HEK293 (cell line): ENCODE measurements around the gene CFAP410.

Experiments
- TCF7L2 ChIP-seq: IDR thresholded peaks from 2 replicates; pipeline ENCODE4 v1.6.1; 2011; ENCODE audit warnings: low read depth, mild to moderate bottlenecking, inconsistent platforms, low read length, moderate library complexity, borderline replicate concordance
- ZNF830 ChIP-seq: fragments of 450-650 bp; IDR thresholded peaks from 2 replicates; pipeline ENCODE4 v1.5.0; 2018; ENCODE audit warnings: missing biosample characterization, missing genetic modification characterization, low read depth, mild to moderate bottlenecking, moderate library complexity
- TF ChIP-seq, protein P1 (sequence below): fragments of 450-650 bp; formaldehyde crosslinking; IDR thresholded peaks from 2 replicates; pipeline ENCODE4 v1.5.1; 2016; ENCODE audit warnings: missing biosample characterization, missing genetic modification characterization, borderline replicate concordance
- TF ChIP-seq, protein P2 (sequence below): fragments of 450-650 bp; formaldehyde crosslinking; IDR thresholded peaks from 2 replicates; pipeline ENCODE4 v1.5.1; 2016; ENCODE audit warnings: missing biosample characterization, missing genetic modification characterization

DNA sequence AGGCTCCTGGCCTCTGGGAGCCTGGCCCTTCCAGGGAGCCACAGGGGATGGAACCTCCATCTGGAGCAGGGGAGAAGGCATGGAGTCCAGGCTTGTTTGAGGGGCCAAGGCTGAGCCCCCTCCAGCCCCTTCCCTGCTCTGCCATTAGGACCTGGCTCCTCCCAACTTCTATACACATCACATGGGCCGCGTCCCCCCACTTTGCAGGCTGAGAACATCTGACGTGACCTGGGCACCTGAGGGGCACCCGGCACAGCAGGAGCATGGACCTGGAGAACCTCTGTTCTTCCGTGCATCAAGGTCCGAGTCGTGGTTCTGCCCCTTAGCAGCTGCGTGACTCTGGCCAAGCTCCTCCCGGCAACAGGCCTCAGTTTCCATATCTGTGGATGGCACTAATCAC, 57.4 kb downstream of the CFAP410 start:
- TF ChIP-seq, protein P1, sequence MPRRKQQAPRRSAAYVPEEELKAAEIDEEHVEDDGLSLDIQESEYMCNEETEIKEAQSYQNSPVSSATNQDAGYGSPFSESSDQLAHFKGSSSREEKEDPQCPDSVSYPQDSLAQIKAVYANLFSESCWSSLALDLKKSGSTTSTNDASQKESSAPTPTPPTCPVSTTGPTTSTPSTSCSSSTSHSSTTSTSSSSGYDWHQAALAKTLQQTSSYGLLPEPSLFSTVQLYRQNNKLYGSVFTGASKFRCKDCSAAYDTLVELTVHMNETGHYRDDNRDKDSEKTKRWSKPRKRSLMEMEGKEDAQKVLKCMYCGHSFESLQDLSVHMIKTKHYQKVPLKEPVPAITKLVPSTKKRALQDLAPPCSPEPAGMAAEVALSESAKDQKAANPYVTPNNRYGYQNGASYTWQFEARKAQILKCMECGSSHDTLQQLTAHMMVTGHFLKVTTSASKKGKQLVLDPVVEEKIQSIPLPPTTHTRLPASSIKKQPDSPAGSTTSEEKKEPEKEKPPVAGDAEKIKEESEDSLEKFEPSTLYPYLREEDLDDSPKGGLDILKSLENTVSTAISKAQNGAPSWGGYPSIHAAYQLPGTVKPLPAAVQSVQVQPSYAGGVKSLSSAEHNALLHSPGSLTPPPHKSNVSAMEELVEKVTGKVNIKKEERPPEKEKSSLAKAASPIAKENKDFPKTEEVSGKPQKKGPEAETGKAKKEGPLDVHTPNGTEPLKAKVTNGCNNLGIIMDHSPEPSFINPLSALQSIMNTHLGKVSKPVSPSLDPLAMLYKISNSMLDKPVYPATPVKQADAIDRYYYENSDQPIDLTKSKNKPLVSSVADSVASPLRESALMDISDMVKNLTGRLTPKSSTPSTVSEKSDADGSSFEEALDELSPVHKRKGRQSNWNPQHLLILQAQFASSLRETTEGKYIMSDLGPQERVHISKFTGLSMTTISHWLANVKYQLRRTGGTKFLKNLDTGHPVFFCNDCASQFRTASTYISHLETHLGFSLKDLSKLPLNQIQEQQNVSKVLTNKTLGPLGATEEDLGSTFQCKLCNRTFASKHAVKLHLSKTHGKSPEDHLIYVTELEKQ (tag by site-specific recombination), result no peak
- TF ChIP-seq, protein P2, sequence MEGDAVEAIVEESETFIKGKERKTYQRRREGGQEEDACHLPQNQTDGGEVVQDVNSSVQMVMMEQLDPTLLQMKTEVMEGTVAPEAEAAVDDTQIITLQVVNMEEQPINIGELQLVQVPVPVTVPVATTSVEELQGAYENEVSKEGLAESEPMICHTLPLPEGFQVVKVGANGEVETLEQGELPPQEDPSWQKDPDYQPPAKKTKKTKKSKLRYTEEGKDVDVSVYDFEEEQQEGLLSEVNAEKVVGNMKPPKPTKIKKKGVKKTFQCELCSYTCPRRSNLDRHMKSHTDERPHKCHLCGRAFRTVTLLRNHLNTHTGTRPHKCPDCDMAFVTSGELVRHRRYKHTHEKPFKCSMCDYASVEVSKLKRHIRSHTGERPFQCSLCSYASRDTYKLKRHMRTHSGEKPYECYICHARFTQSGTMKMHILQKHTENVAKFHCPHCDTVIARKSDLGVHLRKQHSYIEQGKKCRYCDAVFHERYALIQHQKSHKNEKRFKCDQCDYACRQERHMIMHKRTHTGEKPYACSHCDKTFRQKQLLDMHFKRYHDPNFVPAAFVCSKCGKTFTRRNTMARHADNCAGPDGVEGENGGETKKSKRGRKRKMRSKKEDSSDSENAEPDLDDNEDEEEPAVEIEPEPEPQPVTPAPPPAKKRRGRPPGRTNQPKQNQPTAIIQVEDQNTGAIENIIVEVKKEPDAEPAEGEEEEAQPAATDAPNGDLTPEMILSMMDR (tag by site-specific recombination), result no peak
- no peak for TF ChIP-seq ZNF830 (tag by site-specific recombination)
- no peak for TF ChIP-seq TCF7L2
